Dermis blood vessel endothelial cell (primary cell): ENCODE data around the gene CTNNA1. TPM values are rescaled to one million over a fixed set of nuclear protein-coding genes. Genes with fewer than 3 reads are reported as not detected.
A peak's percentile ranks its signal among the peaks of the same experiment; 100 is the strongest.

Source experiments
- DNase-seq: peaks from one replicate; pipeline ENCODE4 v3.0.0; 2010
- total RNA-seq: library from RNA; depleted of rRNA; stranded (reverse); fragments of >200 nt; gene quantifications from 2 replicates; pipeline ENCODE4 v1.2.3, GENCODE V29; 2014

CTNNA1 gene
- total RNA-seq, 1 donor from 2014 or later = 643 TPM

GRCh38 chr5:138974227-138975063 lies 221.2 kb downstream of the CTNNA1 start:
- peak; percentile 93 for DNase-seq

DNA sequence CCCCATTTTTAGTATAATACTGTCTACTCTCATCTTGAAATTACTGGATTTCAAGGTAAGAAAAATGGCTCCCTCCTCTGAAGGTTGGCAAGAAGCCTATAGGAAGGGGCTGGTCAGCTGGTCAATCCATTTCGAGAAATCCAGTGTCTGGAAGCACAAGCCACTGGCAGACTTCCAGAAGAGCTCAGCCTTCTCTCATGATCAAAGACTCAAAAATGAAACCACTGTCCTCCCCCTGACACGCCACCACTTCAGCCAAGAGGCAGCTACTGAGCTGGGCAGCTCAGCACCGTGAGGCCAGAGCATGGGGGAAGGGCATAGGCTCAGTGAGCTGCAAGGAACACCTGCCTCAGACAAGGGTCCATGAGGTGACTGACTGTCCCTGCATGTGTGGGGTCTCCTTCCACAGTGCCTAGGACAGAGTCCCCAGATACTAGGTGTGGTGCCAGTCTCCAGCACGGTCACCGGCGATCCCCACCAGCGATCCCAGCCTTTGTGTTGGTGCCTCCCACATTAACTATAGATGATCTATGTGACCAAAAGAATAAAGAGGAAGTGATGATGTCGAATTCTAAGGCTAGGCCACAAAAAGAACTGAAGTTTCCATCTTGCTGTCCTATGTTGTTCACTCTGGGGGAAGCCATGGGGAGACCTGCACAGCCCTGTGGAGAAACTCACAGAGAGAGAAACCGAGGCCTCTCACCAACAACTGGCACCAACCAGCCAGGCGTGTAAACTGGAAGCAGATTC lies 222.0 kb downstream of the CTNNA1 start:
- peak; percentile 91 for DNase-seq

GRCh38 chr5:138978080-138978479 lies 224.9 kb downstream of the CTNNA1 start:
- DNase-seq = no peak

GRCh38 chr5:138978581-138978980 lies 225.4 kb downstream of the CTNNA1 start:
- DNase-seq = no peak

DNA sequence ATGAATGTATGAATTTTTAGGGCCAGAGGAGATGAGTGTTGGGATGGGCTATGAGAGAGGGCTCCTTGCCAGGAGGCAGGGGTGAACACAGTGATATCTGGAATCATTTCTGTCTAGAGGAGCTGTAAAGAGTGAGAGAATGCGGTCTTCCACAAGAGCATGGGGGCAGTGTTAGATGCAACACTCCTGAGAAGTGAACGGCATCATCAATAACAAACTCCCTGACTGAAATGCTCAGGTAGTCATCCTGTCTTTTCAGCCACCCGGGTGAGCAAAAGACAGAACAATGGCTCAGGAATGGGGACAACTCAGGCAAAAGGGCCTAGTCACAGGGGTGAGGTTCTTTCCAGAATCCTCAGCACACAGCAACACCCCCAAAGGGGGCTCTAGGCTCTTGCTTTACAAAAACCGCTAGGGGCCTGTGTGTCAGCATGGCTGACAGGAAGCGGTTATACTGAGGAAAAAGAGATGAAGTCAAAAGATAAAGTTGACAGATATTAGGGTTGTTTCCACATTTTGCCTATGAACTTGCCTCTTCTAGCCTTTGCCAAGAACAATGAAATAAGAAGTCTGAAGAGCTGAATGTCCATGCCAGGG lies 226.6 kb downstream of the CTNNA1 start:
- no peak for DNase-seq

- DNase-seq = no peak
Measured at GRCh38 chr5:138980441-138980840, 227.2 kb downstream of the CTNNA1 start.

DNA sequence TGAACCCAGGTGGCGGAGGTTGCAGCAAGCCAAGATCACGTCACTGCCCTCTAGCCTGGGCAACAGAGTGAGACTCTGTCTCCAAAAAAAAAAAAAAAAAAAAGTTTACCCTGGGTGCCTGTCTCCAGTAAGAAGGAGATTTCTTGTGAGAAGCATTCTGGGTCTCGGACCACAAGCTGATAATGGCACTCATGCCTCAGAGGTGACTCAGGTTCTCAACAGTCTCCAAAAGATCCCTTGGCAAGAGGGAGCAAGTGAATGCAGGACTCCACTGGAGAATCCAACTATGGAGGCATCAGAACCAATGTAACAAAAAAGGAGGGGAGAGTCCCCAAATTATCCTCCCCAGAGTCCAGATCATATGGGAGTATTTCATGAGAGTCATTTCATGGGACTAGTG lies 227.9 kb downstream of the CTNNA1 start:
- no peak for DNase-seq

- DNase-seq = no peak
Measured at GRCh38 chr5:138981586-138981985, 228.4 kb downstream of the CTNNA1 start.

DNA sequence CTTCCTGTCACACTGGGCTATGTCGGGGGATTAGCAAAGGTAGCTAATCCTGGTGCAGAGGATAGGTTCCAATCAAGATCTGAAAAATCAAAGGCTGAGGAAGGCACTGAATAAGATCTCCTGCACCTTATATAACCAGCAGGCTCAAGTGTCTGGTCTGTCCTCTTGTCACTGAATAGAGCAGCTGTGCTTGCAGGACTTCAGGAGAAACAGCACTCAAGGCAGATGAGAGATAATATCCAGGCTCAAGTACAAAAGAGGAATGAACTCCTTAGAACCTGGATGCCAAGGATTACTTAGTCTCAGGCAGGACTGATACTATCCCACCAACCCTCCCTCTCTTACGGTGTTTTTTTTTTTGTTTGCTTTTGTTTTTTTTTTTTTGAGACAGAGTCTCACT lies 230.8 kb downstream of the CTNNA1 start:
- DNase-seq = no peak

Other genes starting within 250 kb of the CTNNA1 start
- gene ETF1, start 210.2 kb upstream of the CTNNA1 start, total RNA-seq = 102 and 129 TPM in 2 replicates
- 239 and 281 TPM in 2 replicates for gene HSPA9, start 178.0 kb upstream of the CTNNA1 start, total RNA-seq
- gene LRRTM2, start 121.9 kb downstream of the CTNNA1 start, total RNA-seq = 2.9 and 6.1 TPM in 2 replicates